Liver (tissue), 9 donors: Measurements from ENCODE around the gene TMEM179. TPM values are rescaled to one million over a fixed set of nuclear protein-coding genes. Genes with fewer than 3 reads are reported as not detected.

ENCODE experiments used
- DNase-seq: peaks from one replicate; pipeline ENCODE4 v3.0.0-alpha.2; 2017; ENCODE audit warnings: low spot score
- H3K27ac ChIP-seq, 2 donors: one replicate each; pipeline ENCODE4 v1.7.0; 2013; ENCODE audit warnings: inconsistent platforms in 2 of 2, low read length in 2 of 2, control low read depth in 1 of 2, low read depth in 1 of 2, mild to moderate bottlenecking in 1 of 2
- H3K27me3 ChIP-seq, 4 donors: one replicate each; pipeline versions ENCODE4 v1.6.1 to v1.7.0; 2013; ENCODE audit warnings: low read length in 3 of 4, inconsistent platforms in 1 of 4, mild to moderate bottlenecking in 1 of 4, moderate library complexity in 1 of 4; ENCODE audit not compliant: control insufficient read depth in 4 of 4, insufficient read depth in 4 of 4
- H3K36me3 ChIP-seq, 4 donors: one replicate each; pipeline versions ENCODE4 v1.6.1 to v1.7.0; 2013; ENCODE audit warnings: low read length in 3 of 4, mild to moderate bottlenecking in 3 of 4, low read depth in 1 of 4, moderate library complexity in 1 of 4; ENCODE audit not compliant: control insufficient read depth in 4 of 4, insufficient read depth in 3 of 4
- H3K4me1 ChIP-seq, 4 donors: one replicate each; pipeline versions ENCODE4 v1.6.1 to v1.7.0; 2013; ENCODE audit warnings: low read length in 3 of 4, mild to moderate bottlenecking in 3 of 4, moderate library complexity in 1 of 4; ENCODE audit not compliant: control insufficient read depth in 4 of 4, insufficient read depth in 4 of 4
- H3K4me3 ChIP-seq, 3 donors: one replicate each; pipeline versions ENCODE4 v1.6.1 to v1.7.0; 2013; ENCODE audit warnings: low read length in 3 of 3, control low read depth in 1 of 3, low read depth in 1 of 3, mild to moderate bottlenecking in 1 of 3
- H3K9ac ChIP-seq, 2 donors: one replicate each; pipeline ENCODE4 v1.7.0; 2013; ENCODE audit warnings: low read length in 2 of 2, mild to moderate bottlenecking in 2 of 2, moderate library complexity in 2 of 2, control low read depth in 1 of 2, low read depth in 1 of 2
- H3K9me3 ChIP-seq, 4 donors: one replicate each; pipeline versions ENCODE4 v1.6.1 to v1.7.0; 2013; ENCODE audit warnings: low read length in 3 of 4; ENCODE audit not compliant: control insufficient read depth in 4 of 4
- ATF3 ChIP-seq: IDR thresholded peaks from 2 replicates; pipeline ENCODE4 v1.6.1; 2016; ENCODE audit warnings: antibody characterized with exemption
- EGR1 ChIP-seq, 2 donors: IDR thresholded peaks; 2 replicates each; pipeline ENCODE4 v1.6.1; 2016 to 2018; ENCODE audit warnings: antibody characterized with exemption in 2 of 2, low read depth in 2 of 2
- FOXA1 ChIP-seq: IDR thresholded peaks from 2 replicates; pipeline ENCODE4 v1.6.1; 2016; ENCODE audit warnings: antibody characterized with exemption
- FOXA2 ChIP-seq: IDR thresholded peaks from 2 replicates; pipeline ENCODE4 v1.6.1; 2016; ENCODE audit warnings: antibody characterized with exemption
- GABPA ChIP-seq, 2 donors: IDR thresholded peaks in 1 of 2; conservative IDR thresholded peaks in 1 of 2; 2 replicates each; pipeline ENCODE4 v1.6.1; 2016; ENCODE audit warnings: antibody characterized with exemption in 2 of 2, mild to moderate bottlenecking in 1 of 2, moderate library complexity in 1 of 2
- HNF4A ChIP-seq, 2 donors: conservative IDR thresholded peaks; 2 replicates each; pipeline ENCODE4 v1.6.1; 2016; ENCODE audit warnings: antibody characterized with exemption in 2 of 2, mild to moderate bottlenecking in 2 of 2
- HNF4G ChIP-seq: IDR thresholded peaks from 2 replicates; pipeline ENCODE4 v1.6.1; 2016; ENCODE audit warnings: antibody characterized with exemption
- JUND ChIP-seq, 2 donors: IDR thresholded peaks; 2 replicates each; pipeline ENCODE4 v1.6.1; 2016; ENCODE audit warnings: antibody characterized with exemption in 2 of 2
- MAX ChIP-seq: IDR thresholded peaks from 2 replicates; pipeline ENCODE4 v1.6.1; 2016; ENCODE audit warnings: antibody characterized with exemption
- NR2F2 ChIP-seq: IDR thresholded peaks from 2 replicates; pipeline ENCODE4 v1.6.1; 2016; ENCODE audit warnings: antibody characterized with exemption
- RAD21 ChIP-seq, 2 donors: IDR thresholded peaks; 2 replicates each; pipeline ENCODE4 v1.6.1; 2016; ENCODE audit warnings: antibody characterized with exemption in 2 of 2, mild to moderate bottlenecking in 2 of 2
- REST ChIP-seq: IDR thresholded peaks from 2 replicates; pipeline ENCODE4 v1.6.1; 2016; ENCODE audit warnings: antibody characterized with exemption, mild to moderate bottlenecking
- RXRA ChIP-seq, 2 donors: IDR thresholded peaks; 2 replicates each; pipeline ENCODE4 v1.6.1; 2017 to 2018; ENCODE audit warnings: antibody characterized with exemption in 2 of 2, mild to moderate bottlenecking in 1 of 2
- SP1 ChIP-seq: IDR thresholded peaks from 2 replicates; pipeline ENCODE4 v1.6.1; 2018; ENCODE audit warnings: antibody characterized with exemption, mild to moderate bottlenecking
- TAF1 ChIP-seq: conservative IDR thresholded peaks from 2 replicates; pipeline ENCODE4 v1.6.1; 2016; ENCODE audit warnings: antibody characterized with exemption, mild to moderate bottlenecking
- YY1 ChIP-seq: IDR thresholded peaks from 2 replicates; pipeline ENCODE4 v1.6.1; 2016; ENCODE audit warnings: antibody characterized with exemption, mild to moderate bottlenecking
- ZBTB33 ChIP-seq: IDR thresholded peaks from 2 replicates; pipeline ENCODE4 v1.6.1; 2016; ENCODE audit warnings: antibody characterized with exemption
- WGBS: extraction: QIAGEN DNeasy Blood & Tissue Kit; methylation state at CpG from one replicate; pipeline ENCODE4 v1.1.7; 2013; 5-methylcytosine and 5-hydroxymethylcytosine counted together
- polyA plus RNA-seq, 2 donors: library from polyadenylated mRNA; stranded (reverse) in 1 of 2; unstranded in 1 of 2; fragments of 200-250 nt in 1 of 2; fragments of >200 nt in 1 of 2; fragmentation: Nextera tagmentation in 1 of 2; extraction: Ambion mirVana in 1 of 2; gene quantifications; one replicate each; pipeline versions ENCODE4 v1.2.1 to v1.2.3, GENCODE V29; 2013 to 2015
- total RNA-seq, 2 donors: library from RNA; depleted of rRNA; stranded (reverse); fragments of >200 nt; gene quantifications; one replicate each; pipeline ENCODE4 v1.2.3, GENCODE V29; 2014
- TF ChIP-seq, protein P1 (sequence below): fragments of 150-350 bp; IDR thresholded peaks from 2 replicates; pipeline ENCODE4 v1.5.1; 2017; ENCODE audit warnings: improper control_type of control experiment, low read depth, low read length; ENCODE audit not compliant: missing input control
- donor health status: healthy.
- donor health status: healthy.
- donor health status: healthy.
- donor health status: healthy.
- donor health status: healthy.

The TMEM179 gene
- total and polyA plus RNA-seq, 4 donors, result 0.12 to 0.37 TPM; not detected in 2

GRCh38 chr14:104577426-104577825 lies 27.1 kb downstream of the TMEM179 start:
- H3K27me3 ChIP-seq, result no peaks in the 10 kb centered on the region
- no peaks in the 10 kb centered on the region for H3K9me3 ChIP-seq
- peak overlapping the region in 1 of 2 donors; percentile 4 for H3K27ac ChIP-seq
- H3K36me3 ChIP-seq, result no peaks in the 10 kb centered on the region
- DNase-seq, result no peak
- no peak overlapping the region for H3K4me3 ChIP-seq
- no peak overlapping the region for H3K9ac ChIP-seq
- TF ChIP-seq TAF1 (no peak), RXRA (IDR thresholded peaks at IDR 0.05) (no peak), FOXA1 (no peak), JUND (IDR thresholded peaks at IDR 0.05) (no peak), EGR1 (IDR thresholded peaks at IDR 0.05; ENCODE audit: low read depth in 2 of 2) (no peak), ATF3 (no peak), SP1 (no peak), MAX (no peak), HNF4A (conservative IDR thresholded peaks at IDR 0.05) (no peak), NR2F2 (no peak), RAD21 (IDR thresholded peaks at IDR 0.05) (no peak), FOXA2 (no peak), HNF4G (no peak), YY1 (no peak), REST (no peak), ZBTB33 (no peak), GABPA (IDR thresholded peaks at IDR 0.05 in 1 of 2, conservative IDR thresholded peaks at IDR 0.05 in 1 of 2) (no peak)
- TF ChIP-seq, protein P1, sequence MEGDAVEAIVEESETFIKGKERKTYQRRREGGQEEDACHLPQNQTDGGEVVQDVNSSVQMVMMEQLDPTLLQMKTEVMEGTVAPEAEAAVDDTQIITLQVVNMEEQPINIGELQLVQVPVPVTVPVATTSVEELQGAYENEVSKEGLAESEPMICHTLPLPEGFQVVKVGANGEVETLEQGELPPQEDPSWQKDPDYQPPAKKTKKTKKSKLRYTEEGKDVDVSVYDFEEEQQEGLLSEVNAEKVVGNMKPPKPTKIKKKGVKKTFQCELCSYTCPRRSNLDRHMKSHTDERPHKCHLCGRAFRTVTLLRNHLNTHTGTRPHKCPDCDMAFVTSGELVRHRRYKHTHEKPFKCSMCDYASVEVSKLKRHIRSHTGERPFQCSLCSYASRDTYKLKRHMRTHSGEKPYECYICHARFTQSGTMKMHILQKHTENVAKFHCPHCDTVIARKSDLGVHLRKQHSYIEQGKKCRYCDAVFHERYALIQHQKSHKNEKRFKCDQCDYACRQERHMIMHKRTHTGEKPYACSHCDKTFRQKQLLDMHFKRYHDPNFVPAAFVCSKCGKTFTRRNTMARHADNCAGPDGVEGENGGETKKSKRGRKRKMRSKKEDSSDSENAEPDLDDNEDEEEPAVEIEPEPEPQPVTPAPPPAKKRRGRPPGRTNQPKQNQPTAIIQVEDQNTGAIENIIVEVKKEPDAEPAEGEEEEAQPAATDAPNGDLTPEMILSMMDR, result no peak
- peaks cover 9 to 59% (median 50%) of the 10 kb centered on the region in 4 donors for H3K4me1 ChIP-seq
- 76% methylated on average over 12 of the region's 12 CpGs for WGBS

DNA sequence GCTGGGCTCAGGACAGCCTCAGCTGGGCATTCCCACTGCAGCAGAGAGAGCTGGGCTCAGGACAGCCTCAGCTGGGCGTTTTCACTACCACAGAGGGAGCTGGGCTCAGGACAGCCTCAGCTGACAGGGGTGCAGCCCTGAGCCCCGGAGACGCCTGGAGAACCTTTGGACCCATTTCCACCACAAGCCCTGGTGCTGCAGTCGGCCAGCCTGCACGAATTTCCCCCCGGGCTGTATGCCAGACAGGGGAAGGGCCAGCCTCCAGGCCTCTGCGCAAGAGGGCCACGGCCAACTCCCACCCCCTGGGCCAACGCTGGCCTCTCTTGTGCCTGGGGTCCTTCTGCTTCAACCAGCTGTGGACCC lies 27.6 kb downstream of the TMEM179 start:
- DNase-seq, result peak; percentile 38
- no peaks in the 10 kb centered on the region for H3K36me3 ChIP-seq
- H3K9ac ChIP-seq, result no peak overlapping the region
- H3K9me3 ChIP-seq, result no peaks in the 10 kb centered on the region
- H3K4me1 ChIP-seq, result peaks cover 9 to 54% (median 48%) of the 10 kb centered on the region in 4 donors
- H3K27ac ChIP-seq, result peak overlapping the region; percentile 31 to 42
- no peak overlapping the region for H3K4me3 ChIP-seq
- TF ChIP-seq EGR1 (IDR thresholded peaks at IDR 0.05; ENCODE audit: low read depth in 2 of 2) (no peak), REST (no peak), MAX (no peak), YY1 (no peak), HNF4A (conservative IDR thresholded peaks at IDR 0.05) (peak; percentile 15 to 27), SP1 (peak; percentile 19), TAF1 (no peak), RXRA (IDR thresholded peaks at IDR 0.05) (peak in 1 of 2 donors; percentile 12), HNF4G (no peak), RAD21 (IDR thresholded peaks at IDR 0.05) (no peak), FOXA2 (no peak)
- 27% methylated on average over 9 of the region's 9 CpGs for WGBS
- H3K27me3 ChIP-seq, result no peaks in the 10 kb centered on the region
